Measurements from ENCODE around the gene S100G. TPM values are rescaled to one million over a fixed set of nuclear protein-coding genes. Genes with fewer than 3 reads are reported as not detected.
"Not testable (repeated sequence)": the region's sequence is repeated elsewhere in the genome, so short reads cannot be mapped to it uniquely, and the experiment has no call there.

S100G gene
- total RNA-seq (2014; rRNA removed; shearing (Covaris generic)), result not detected in 2 replicates

- Histone ChIP-seq H3K9me3 (replicated peaks) (no peaks in the 10 kb centered on the region), H3K36me3 (peaks cover 10% of the 10 kb centered on the region; the same call in 1 of the 2 replicates), H3K4me1 (no peaks in the 10 kb centered on the region), H3K4me3 (no peak within 1 kb of the TSS), H3K27ac (no peak within 1 kb of the TSS), H3K27me3 (no peaks in the 10 kb centered on the region)
- DNase-seq, result no peak
These were observed at the start of gene S100G for GRCh38 chrX:16649858-16650257. S100G (plus strand) TSS chrX:16650158; CDS start chrX:16651007, 849 bp downstream.

GRCh38 chrX:16601885-16602284, 48.1 kb upstream of the S100G start:
- DNase-seq, result peak; percentile 4 to 15
- Histone ChIP-seq H3K9me3 (replicated peaks) (peaks cover 4% of the 10 kb centered on the region; the same call in 1 of the 2 replicates), H3K27ac (no peak overlapping the region), H3K4me3 (no peak overlapping the region), H3K36me3 (peaks cover 5% of the 10 kb centered on the region; the same call in 1 of the 2 replicates), H3K4me1 (peaks cover 33% of the 10 kb centered on the region), H3K27me3 (no peaks in the 10 kb centered on the region)

GRCh38 chrX:16603235-16603634, 46.7 kb upstream of the S100G start:
- not testable (repeated sequence) for H3K27ac ChIP-seq, DNase-seq

GRCh38 chrX:16603822-16604221, 46.1 kb upstream of the S100G start:
- no peak for DNase-seq
- Histone ChIP-seq H3K9me3 (replicated peaks) (no peaks in the 10 kb centered on the region; the same call in 1 of the 2 replicates), H3K4me1 (peaks cover 33% of the 10 kb centered on the region), H3K27ac (peak overlapping the region; percentile 68), H3K36me3 (peaks cover 5% of the 10 kb centered on the region; the same call in 1 of the 2 replicates), H3K27me3 (no peaks in the 10 kb centered on the region), H3K4me3 (no peak overlapping the region)

More at GRCh38 chrX:16603235-16603634, 46.7 kb upstream of the S100G start:
- peaks cover 33% of the 10 kb centered on the region for H3K4me1 ChIP-seq
- H3K4me3 ChIP-seq; H3K27me3 ChIP-seq; H3K36me3 ChIP-seq; H3K9me3 ChIP-seq (replicated peaks): not testable (repeated sequence)

GRCh38 chrX:16604337-16604736, 45.6 kb upstream of the S100G start:
- Histone ChIP-seq H3K36me3 (peaks cover 5% of the 10 kb centered on the region), H3K4me1 (peaks cover 33% of the 10 kb centered on the region), H3K27ac (peak overlapping the region; percentile 68), H3K9me3 (replicated peaks) (no peaks in the 10 kb centered on the region; the same call in 1 of the 2 replicates), H3K4me3 (no peak overlapping the region), H3K27me3 (no peaks in the 10 kb centered on the region)
- peak; percentile 16 to 19 for DNase-seq

GRCh38 chrX:16606142-16606720, 43.7 kb upstream of the S100G start:
- H3K27me3 ChIP-seq, result no peaks in the 10 kb centered on the region
- no peak for DNase-seq
- peaks cover 8% of the 10 kb centered on the region for H3K36me3 ChIP-seq
- peaks cover 29% of the 10 kb centered on the region for H3K4me1 ChIP-seq
- H3K4me3 ChIP-seq, result no peak overlapping the region
- no peaks in the 10 kb centered on the region; the same call in 1 of the 2 replicates for H3K9me3 ChIP-seq (replicated peaks)
- H3K27ac ChIP-seq, result peak overlapping the region; percentile 68; the same call in 1 of the 2 replicates

GRCh38 chrX:16610121-16610621, 39.8 kb upstream of the S100G start:
- H3K9me3 ChIP-seq (replicated peaks), result no peaks in the 10 kb centered on the region; the same call in 1 of the 2 replicates
- H3K36me3 ChIP-seq, result peaks cover 10% of the 10 kb centered on the region
- H3K4me1 ChIP-seq, result peaks cover 9% of the 10 kb centered on the region; the same call in 1 of the 2 replicates
- no peak for DNase-seq
- no peaks in the 10 kb centered on the region for H3K27me3 ChIP-seq
- no peak overlapping the region for H3K4me3 ChIP-seq
- H3K27ac ChIP-seq, result no peak overlapping the region

- not testable (repeated sequence) for H3K27ac ChIP-seq
These were observed 39.3 kb upstream of the S100G start for GRCh38 chrX:16610654-16611053.

GRCh38 chrX:16612257-16612897, 37.6 kb upstream of the S100G start:
- peaks cover 14% of the 10 kb centered on the region for H3K36me3 ChIP-seq
- H3K4me1 ChIP-seq, result no peaks in the 10 kb centered on the region
- no peaks in the 10 kb centered on the region for H3K9me3 ChIP-seq (replicated peaks)
- H3K4me3 ChIP-seq, result no peak overlapping the region
- H3K27me3 ChIP-seq, result no peaks in the 10 kb centered on the region
- no peak overlapping the region for H3K27ac ChIP-seq
- no peak for DNase-seq

More at GRCh38 chrX:16610654-16611053, 39.3 kb upstream of the S100G start:
- H3K27me3 ChIP-seq; H3K9me3 ChIP-seq (replicated peaks); H3K4me1 ChIP-seq; H3K4me3 ChIP-seq; DNase-seq: not testable (repeated sequence)
- peaks cover 14% of the 10 kb centered on the region for H3K36me3 ChIP-seq

GRCh38 chrX:16617382-16617781, 32.6 kb upstream of the S100G start:
- no peak for DNase-seq
- H3K9me3 ChIP-seq (replicated peaks), result no peaks in the 10 kb centered on the region
- H3K27me3 ChIP-seq, result no peaks in the 10 kb centered on the region
- peaks cover 20% of the 10 kb centered on the region for H3K36me3 ChIP-seq
- H3K4me1 ChIP-seq, result no peaks in the 10 kb centered on the region
- H3K4me3 ChIP-seq, result no peak overlapping the region
- no peak overlapping the region for H3K27ac ChIP-seq

- H3K27me3 ChIP-seq, result no peaks in the 10 kb centered on the region
- H3K36me3 ChIP-seq, result peaks cover 20% of the 10 kb centered on the region; the same call in 1 of the 2 replicates
- no peaks in the 10 kb centered on the region for H3K9me3 ChIP-seq (replicated peaks)
- no peaks in the 10 kb centered on the region for H3K4me1 ChIP-seq
- H3K4me3 ChIP-seq, result no peak overlapping the region
- DNase-seq, result no peak
- H3K27ac ChIP-seq, result no peak overlapping the region
These were observed 31.5 kb upstream of the S100G start for GRCh38 chrX:16618422-16618821.

GRCh38 chrX:16619024-16619423, 30.9 kb upstream of the S100G start:
- H3K27ac ChIP-seq, result no peak overlapping the region
- H3K27me3 ChIP-seq, result no peaks in the 10 kb centered on the region
- H3K36me3 ChIP-seq, result peaks cover 20% of the 10 kb centered on the region; the same call in 1 of the 2 replicates
- no peaks in the 10 kb centered on the region for H3K9me3 ChIP-seq (replicated peaks)
- no peak for DNase-seq
- no peak overlapping the region for H3K4me3 ChIP-seq
- no peaks in the 10 kb centered on the region for H3K4me1 ChIP-seq

- H3K4me1 ChIP-seq; DNase-seq; H3K4me3 ChIP-seq; H3K36me3 ChIP-seq; H3K9me3 ChIP-seq (replicated peaks); H3K27me3 ChIP-seq; H3K27ac ChIP-seq: not testable (repeated sequence)
These were observed 21.4 kb upstream of the S100G start for GRCh38 chrX:16628511-16628910.

- no peak for DNase-seq
- Histone ChIP-seq H3K27ac (no peak overlapping the region), H3K4me1 (no peaks in the 10 kb centered on the region), H3K9me3 (replicated peaks) (no peaks in the 10 kb centered on the region), H3K36me3 (no peaks in the 10 kb centered on the region; the same call in 1 of the 2 replicates), H3K27me3 (no peaks in the 10 kb centered on the region), H3K4me3 (no peak overlapping the region)
These were observed 20.9 kb upstream of the S100G start for GRCh38 chrX:16628946-16629595.

- no peak overlapping the region for H3K4me3 ChIP-seq
- H3K27ac ChIP-seq, result no peak overlapping the region
- no peaks in the 10 kb centered on the region for H3K4me1 ChIP-seq
- H3K36me3 ChIP-seq, result no peaks in the 10 kb centered on the region; the same call in 1 of the 2 replicates
- H3K9me3 ChIP-seq (replicated peaks), result no peaks in the 10 kb centered on the region
- H3K27me3 ChIP-seq, result no peaks in the 10 kb centered on the region
- DNase-seq, result no peak
These were observed 20.0 kb upstream of the S100G start for GRCh38 chrX:16629909-16630308.

All from SJCRH30 (cell line).